Neural cell (in vitro differentiated cells): ENCODE results near the gene CENPX. TPM values are rescaled to one million over a fixed set of nuclear protein-coding genes. Genes with fewer than 3 reads are reported as not detected.

Experiments used
- H2AFZ ChIP-seq: fragments of 200-600, 300-800 bp; sonication (generic), shearing (Covaris generic); 2 replicates; pipeline ENCODE4 v1.6.0; 2014; ENCODE audit warnings: low read depth, mild to moderate bottlenecking, antibody characterized with exemption, low read length, moderate library complexity
- H3F3A ChIP-seq: fragments of 200-600 bp; shearing (Covaris generic); 2 replicates; pipeline ENCODE4 v1.6.1; 2016; ENCODE audit warnings: mild to moderate bottlenecking, moderate library complexity, mixed read lengths, antibody characterized with exemption, low read length; ENCODE audit not compliant: insufficient read depth, poor library complexity, severe bottlenecking
- H3K27ac ChIP-seq: fragments of 200-600, 300-800 bp; sonication (generic), shearing (Covaris generic); 2 replicates; pipeline ENCODE4 v1.5.1; 2014; ENCODE audit warnings: mild to moderate bottlenecking, low read length, moderate library complexity
- H3K27me3 ChIP-seq: fragments of 300-800, 200-600 bp; sonication (generic), shearing (Covaris generic); 2 replicates; pipeline ENCODE4 v1.6.0; 2014; ENCODE audit warnings: mild to moderate bottlenecking, low read depth, low read length, moderate library complexity; ENCODE audit not compliant: insufficient read depth
- H3K36me3 ChIP-seq: fragments of 300-800, 200-600 bp; sonication (generic), shearing (Covaris generic); 2 replicates; pipeline ENCODE4 v1.5.1; 2014; ENCODE audit warnings: mild to moderate bottlenecking, antibody characterized with exemption, low read length, moderate library complexity; ENCODE audit not compliant: insufficient read depth
- H3K4me2 ChIP-seq: fragments of 300-800, 200-600 bp; sonication (generic), shearing (Covaris generic); 2 replicates; pipeline ENCODE4 v1.6.0; 2014; ENCODE audit warnings: mild to moderate bottlenecking, low read length
- H3K4me3 ChIP-seq: fragments of 300-800, 200-600 bp; sonication (generic), shearing (Covaris generic); 2 replicates; pipeline ENCODE4 v1.5.1; 2014; ENCODE audit warnings: mild to moderate bottlenecking, low read length, moderate library complexity
- H3K79me2 ChIP-seq: fragments of 200-600 bp; shearing (Covaris generic); replicated peaks from 2 replicates; pipeline ENCODE4 v1.6.0; 2014; ENCODE audit warnings: mild to moderate bottlenecking, low read length, moderate library complexity; ENCODE audit not compliant: insufficient read depth
- H3K9ac ChIP-seq: fragments of 300-800, 200-600 bp; sonication (generic), shearing (Covaris generic); 2 replicates; pipeline ENCODE4 v1.6.1; 2016; ENCODE audit warnings: mild to moderate bottlenecking, low read length, mixed read lengths
- H3K9me2 ChIP-seq: fragments of 200-600 bp; shearing (Covaris generic); 2 replicates; pipeline ENCODE4 v1.6.1; 2016; ENCODE audit warnings: mild to moderate bottlenecking, low read length, mixed read lengths; ENCODE audit not compliant: insufficient read depth
- H3K9me3 ChIP-seq: fragments of 200-600, 300-800 bp; sonication (generic), shearing (Covaris generic); 2 replicates; pipeline ENCODE4 v1.6.1; 2016; ENCODE audit warnings: mild to moderate bottlenecking, mixed run types, low read length, moderate library complexity, mixed read lengths
- H4K20me1 ChIP-seq: fragments of 200-600 bp; shearing (Covaris generic); 2 replicates; pipeline ENCODE4 v1.6.1; 2016; ENCODE audit warnings: mild to moderate bottlenecking, mixed run types; ENCODE audit not compliant: insufficient read depth
- EP300 ChIP-seq: fragments of 450-650 bp; conservative IDR thresholded peaks from 2 replicates; pipeline ENCODE4 v1.6.1; 2014; ENCODE audit warnings: antibody characterized with exemption, mild to moderate bottlenecking, moderate library complexity; ENCODE audit not compliant: poor library complexity, severe bottlenecking
- EZH2 ChIP-seq: fragments of 200-600, 300-800 bp; shearing (Covaris generic), sonication (generic); IDR thresholded peaks from 2 replicates; pipeline ENCODE4 v1.6.1; 2014; ENCODE audit warnings: antibody characterized with exemption, low read length, borderline replicate concordance, mild to moderate bottlenecking; ENCODE audit not compliant: insufficient read depth, poor library complexity, severe bottlenecking
- MXI1 ChIP-seq: fragments of 450-650 bp; conservative IDR thresholded peaks from 2 replicates; pipeline ENCODE4 v1.6.1; 2014; ENCODE audit warnings: antibody characterized with exemption, mild to moderate bottlenecking; ENCODE audit not compliant: poor library complexity, severe bottlenecking
- POLR2AphosphoS5 ChIP-seq: IDR thresholded peaks from 2 replicates; pipeline ENCODE4 v1.6.1; 2012
- RAD21 ChIP-seq: fragments of 450-650 bp; conservative IDR thresholded peaks from 2 replicates; pipeline ENCODE4 v1.6.1; 2014; ENCODE audit warnings: antibody characterized with exemption, mild to moderate bottlenecking, moderate library complexity
- REST ChIP-seq: IDR thresholded peaks from 2 replicates; pipeline ENCODE4 v1.6.1; 2012; ENCODE audit warnings: borderline replicate concordance
- SMC3 ChIP-seq: fragments of 450-650 bp; conservative IDR thresholded peaks from 2 replicates; pipeline ENCODE4 v1.6.1; 2014; ENCODE audit warnings: antibody characterized with exemption, mild to moderate bottlenecking, moderate library complexity; ENCODE audit not compliant: poor library complexity
- TAF1 ChIP-seq: IDR thresholded peaks from 2 replicates; pipeline ENCODE4 v1.6.1; 2012; ENCODE audit warnings: low read depth
- polyA plus RNA-seq: library from polyadenylated mRNA; depleted of rRNA; stranded (reverse); fragments of >200 nt; gene quantifications from 2 replicates; pipeline ENCODE4 v1.2.3, GENCODE V29; 2014
- TF ChIP-seq, protein P1 (sequence below): fragments of 450-650 bp; IDR thresholded peaks from 2 replicates; pipeline ENCODE4 v1.5.1; 2014; ENCODE audit warnings: antibody characterized with exemption, mild to moderate bottlenecking, moderate library complexity; ENCODE audit not compliant: poor library complexity, severe bottlenecking

CENPX gene
- polyA plus RNA-seq, 1 donor from 2014 or later = 205 TPM

- no peaks in the 10 kb centered on the region for H3K9me2 ChIP-seq
- H3K9me3 ChIP-seq = no peaks in the 10 kb centered on the region
- H3K4me3 ChIP-seq = no peak overlapping the region
- no peaks in the 10 kb centered on the region for H4K20me1 ChIP-seq
- no peak overlapping the region for H3K4me2 ChIP-seq
- no peak overlapping the region for H3K27ac ChIP-seq
- H3K79me2 ChIP-seq = peaks cover 10% of the 10 kb centered on the region
- H3F3A ChIP-seq = no peaks in the 10 kb centered on the region
- H3K27me3 ChIP-seq = no peaks in the 10 kb centered on the region
- TF ChIP-seq POLR2AphosphoS5 (no peak), TAF1 (no peak), EZH2 (no peak), RAD21 (no peak), MXI1 (no peak), SMC3 (no peak), REST (no peak), EP300 (no peak)
- TF ChIP-seq, protein P1, sequence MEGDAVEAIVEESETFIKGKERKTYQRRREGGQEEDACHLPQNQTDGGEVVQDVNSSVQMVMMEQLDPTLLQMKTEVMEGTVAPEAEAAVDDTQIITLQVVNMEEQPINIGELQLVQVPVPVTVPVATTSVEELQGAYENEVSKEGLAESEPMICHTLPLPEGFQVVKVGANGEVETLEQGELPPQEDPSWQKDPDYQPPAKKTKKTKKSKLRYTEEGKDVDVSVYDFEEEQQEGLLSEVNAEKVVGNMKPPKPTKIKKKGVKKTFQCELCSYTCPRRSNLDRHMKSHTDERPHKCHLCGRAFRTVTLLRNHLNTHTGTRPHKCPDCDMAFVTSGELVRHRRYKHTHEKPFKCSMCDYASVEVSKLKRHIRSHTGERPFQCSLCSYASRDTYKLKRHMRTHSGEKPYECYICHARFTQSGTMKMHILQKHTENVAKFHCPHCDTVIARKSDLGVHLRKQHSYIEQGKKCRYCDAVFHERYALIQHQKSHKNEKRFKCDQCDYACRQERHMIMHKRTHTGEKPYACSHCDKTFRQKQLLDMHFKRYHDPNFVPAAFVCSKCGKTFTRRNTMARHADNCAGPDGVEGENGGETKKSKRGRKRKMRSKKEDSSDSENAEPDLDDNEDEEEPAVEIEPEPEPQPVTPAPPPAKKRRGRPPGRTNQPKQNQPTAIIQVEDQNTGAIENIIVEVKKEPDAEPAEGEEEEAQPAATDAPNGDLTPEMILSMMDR = no peak
- H3K36me3 ChIP-seq = no peaks in the 10 kb centered on the region
- no peak overlapping the region for H2AFZ ChIP-seq
- H3K9ac ChIP-seq = no peak overlapping the region
Measured at GRCh38 chr17:82054351-82055022, 31.8 kb upstream of the CENPX start.

DNA sequence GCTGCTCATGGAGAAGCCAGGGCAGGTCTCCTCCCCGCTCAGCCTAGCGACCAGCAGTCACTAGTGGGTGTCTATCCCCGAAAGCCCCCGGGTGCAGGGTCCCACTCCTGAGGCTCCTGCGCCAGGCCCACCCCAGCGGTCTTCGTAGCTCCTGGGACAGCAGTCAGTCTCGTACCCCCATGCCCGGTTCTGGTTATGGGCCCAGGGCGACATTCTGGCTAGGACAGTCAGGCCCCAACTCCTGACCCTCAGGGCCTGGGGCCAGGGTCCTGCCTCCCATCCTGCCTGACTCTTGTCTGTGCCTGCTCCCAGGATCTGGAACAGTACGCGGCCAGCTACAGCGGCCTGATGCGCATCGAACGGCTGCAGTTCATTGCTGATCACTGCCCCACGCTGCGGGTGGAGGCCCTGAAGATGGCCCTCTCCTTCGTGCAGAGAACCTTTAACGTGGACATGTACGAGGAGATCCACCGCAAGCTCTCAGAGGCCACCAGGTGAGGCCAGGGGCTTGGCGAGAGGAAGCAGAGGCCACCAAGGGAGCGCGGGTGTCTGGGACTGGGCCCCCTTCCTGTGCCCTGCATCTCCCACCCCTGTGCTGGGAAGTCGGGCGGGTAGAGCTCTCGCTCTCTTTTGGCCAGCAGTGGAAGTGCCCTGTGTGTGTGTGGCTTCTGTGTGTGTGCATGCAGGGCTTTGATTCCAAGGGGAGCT, 31.0 kb upstream of the CENPX start:
- Histone ChIP-seq H3K27me3 (no peaks in the 10 kb centered on the region), H3K27ac (no peak overlapping the region), H3K4me3 (peak overlapping the region; percentile 92), H3K9me2 (no peaks in the 10 kb centered on the region), H3K79me2 (peaks cover 10% of the 10 kb centered on the region), H2AFZ (no peak overlapping the region), H3K4me2 (no peak overlapping the region), H4K20me1 (no peaks in the 10 kb centered on the region), H3F3A (no peaks in the 10 kb centered on the region), H3K9ac (no peak overlapping the region), H3K36me3 (no peaks in the 10 kb centered on the region), H3K9me3 (no peaks in the 10 kb centered on the region)
- TF ChIP-seq EZH2 (no peak), MXI1 (no peak), EP300 (no peak), REST (no peak), RAD21 (no peak), TAF1 (no peak), SMC3 (no peak), POLR2AphosphoS5 (no peak)
- TF ChIP-seq, protein P1 = no peak
